Forelimb muscle (tissue), 1 donor: ENCODE results near the gene C1orf141. TPM values are rescaled to one million over a fixed set of nuclear protein-coding genes. Genes with fewer than 3 reads are reported as not detected.

Source experiments
- polyA plus RNA-seq: library from polyadenylated mRNA; unstranded; fragments of 120-200 nt; gene quantifications from one replicate; pipeline ENCODE4 v1.2.1, GENCODE V29; 2013; ENCODE audit not compliant: insufficient read length

The C1orf141 gene
- polyA plus RNA-seq, 1 donor: not detected

Other genes starting within 250 kb of the C1orf141 start
- gene DNAI4, start 210.1 kb downstream of the C1orf141 start, polyA plus RNA-seq: 4.3 TPM
- 22.8 TPM for gene MIER1, start 210.0 kb downstream of the C1orf141 start, polyA plus RNA-seq
- gene SLC35D1, start 80.8 kb downstream of the C1orf141 start, polyA plus RNA-seq: 6.7 TPM
- gene IL23R, start 31.5 kb upstream of the C1orf141 start, polyA plus RNA-seq: not detected
- 1.0 TPM for gene IL12RB2, start 172.9 kb upstream of the C1orf141 start, polyA plus RNA-seq